8988T (cell line): ENCODE measurements around the gene TNRC18.

Experiments
- DNase-seq: peaks from one replicate; pipeline ENCODE4 v3.0.0; 2011

The TNRC18 gene

DNA sequence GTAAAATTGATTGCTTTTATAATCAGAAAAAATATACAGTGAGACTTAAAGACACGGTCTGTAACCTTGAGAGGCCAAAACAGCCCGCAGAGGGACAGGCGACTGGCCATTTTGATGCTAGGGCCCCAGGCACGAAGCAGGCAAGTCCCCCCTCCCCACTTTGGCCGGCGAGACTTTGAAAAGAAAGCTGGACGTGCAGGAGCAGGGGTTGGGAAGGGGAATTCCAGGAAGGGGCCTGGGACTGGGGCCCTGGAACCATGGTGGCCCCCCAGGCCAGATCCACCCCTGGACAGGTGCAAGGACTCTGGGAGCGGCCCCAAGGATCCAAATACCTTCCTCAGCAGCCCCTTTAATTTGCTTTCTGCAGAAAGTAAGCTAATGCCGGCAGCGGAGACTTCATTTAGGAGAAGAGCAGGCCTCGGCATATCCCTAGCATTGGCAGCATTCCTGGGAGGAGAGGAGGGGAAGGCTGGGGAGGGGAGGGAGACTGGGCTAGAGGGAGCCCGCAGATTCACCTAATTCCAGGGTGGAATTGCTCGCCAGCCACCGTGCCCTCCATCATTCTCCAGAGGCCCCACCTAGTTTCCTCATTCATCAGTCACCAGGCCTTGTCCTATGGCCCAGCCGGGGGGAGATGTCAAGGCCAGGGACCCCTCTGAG is 24.9 kb upstream of the TNRC18 start:
- peak; percentile 8 for DNase-seq

DNA sequence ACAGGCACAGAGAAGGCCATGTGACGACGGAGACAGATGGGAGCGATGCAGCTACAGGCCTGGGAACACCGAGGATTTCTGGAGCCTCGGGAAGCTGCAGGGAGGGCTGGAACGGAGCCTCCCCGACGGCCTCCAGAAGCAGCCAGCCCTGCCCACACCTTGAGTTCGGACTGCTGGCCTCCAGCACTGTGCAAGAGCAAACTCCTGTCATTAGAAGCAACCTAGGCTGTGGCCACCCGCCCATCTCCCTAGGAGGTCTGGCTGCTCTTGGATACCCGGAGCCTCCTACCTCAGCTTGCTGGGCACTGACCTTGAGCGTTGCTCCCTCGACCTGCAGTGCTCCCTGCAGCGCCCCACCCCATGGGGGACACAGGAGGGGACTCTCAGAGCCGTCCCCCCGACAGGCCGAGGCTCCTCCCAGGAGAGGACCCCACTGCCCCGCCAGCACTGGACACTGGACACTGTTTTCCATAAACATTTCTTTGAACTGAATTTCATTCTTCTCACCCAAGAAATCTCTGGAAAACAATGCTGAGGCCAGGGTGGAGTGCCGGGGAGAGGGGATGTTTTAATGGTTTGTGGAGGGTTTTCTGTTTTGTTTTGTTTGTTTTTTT is 22.5 kb upstream of the TNRC18 start:
- DNase-seq, result peak; percentile 15

DNA sequence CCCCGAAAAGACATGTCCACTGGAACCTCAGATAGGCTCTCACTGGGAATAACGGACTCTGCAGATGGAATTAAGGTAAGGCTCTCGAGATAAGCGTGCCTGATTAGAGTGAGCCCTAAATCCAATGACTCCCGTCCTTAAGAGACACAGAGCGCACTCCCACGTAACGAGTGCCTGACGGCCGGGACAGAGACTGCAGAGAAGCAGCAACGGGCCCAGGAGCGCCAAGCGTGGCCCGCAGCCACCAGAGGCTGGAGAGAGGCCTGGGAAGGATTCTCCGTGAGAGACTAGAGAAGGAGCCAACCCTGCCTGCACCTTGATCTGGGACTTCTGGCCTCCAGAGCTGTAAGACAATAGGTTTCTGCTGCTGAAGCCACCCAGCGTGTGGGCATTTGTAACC is 20.0 kb upstream of the TNRC18 start:
- peak; percentile 6 for DNase-seq

GRCh38 chr7:5442757-5443305 is 19.2 kb upstream of the TNRC18 start:
- no peak for DNase-seq

DNA sequence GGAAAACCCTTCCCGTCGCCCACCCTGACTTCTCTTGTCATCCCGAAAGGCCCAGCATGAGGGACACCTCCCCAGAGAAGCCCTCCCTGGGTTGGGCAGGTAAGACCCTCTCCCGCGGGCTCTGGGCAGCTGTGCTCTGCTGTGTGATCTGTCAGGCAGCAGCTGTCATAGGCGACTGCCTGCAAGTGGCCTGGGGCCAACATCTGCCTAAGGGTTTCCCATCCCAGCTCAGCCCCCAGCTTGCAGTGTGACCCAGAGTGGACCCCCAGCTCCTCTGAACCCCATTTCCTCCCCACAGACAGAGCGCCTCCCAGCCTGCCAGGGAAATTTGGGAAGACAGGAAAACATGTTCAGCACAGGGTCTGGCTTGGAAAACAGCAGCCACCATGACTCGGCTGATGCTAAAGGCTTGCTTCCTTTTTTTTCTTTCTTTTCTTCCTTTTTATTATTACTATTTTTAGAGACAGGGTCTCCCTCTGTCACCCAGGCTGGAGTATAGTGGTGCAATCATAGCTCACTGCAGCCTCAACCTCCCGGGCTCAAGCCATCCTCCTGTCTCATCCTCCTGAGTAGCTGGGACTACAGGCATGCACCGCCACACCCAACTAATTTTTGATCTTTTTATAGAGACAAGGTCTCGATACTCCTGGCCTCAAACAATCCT is 18.3 kb upstream of the TNRC18 start:
- no peak for DNase-seq

GRCh38 chr7:5439572-5440496 is 16.2 kb upstream of the TNRC18 start:
- DNase-seq, result no peak

GRCh38 chr7:5439209-5439571 is 15.6 kb upstream of the TNRC18 start:
- no peak for DNase-seq

GRCh38 chr7:5437987-5438386 is 14.4 kb upstream of the TNRC18 start:
- no peak for DNase-seq

- no peak for DNase-seq
These were observed 13.8 kb upstream of the TNRC18 start for GRCh38 chr7:5437348-5437892.

DNA sequence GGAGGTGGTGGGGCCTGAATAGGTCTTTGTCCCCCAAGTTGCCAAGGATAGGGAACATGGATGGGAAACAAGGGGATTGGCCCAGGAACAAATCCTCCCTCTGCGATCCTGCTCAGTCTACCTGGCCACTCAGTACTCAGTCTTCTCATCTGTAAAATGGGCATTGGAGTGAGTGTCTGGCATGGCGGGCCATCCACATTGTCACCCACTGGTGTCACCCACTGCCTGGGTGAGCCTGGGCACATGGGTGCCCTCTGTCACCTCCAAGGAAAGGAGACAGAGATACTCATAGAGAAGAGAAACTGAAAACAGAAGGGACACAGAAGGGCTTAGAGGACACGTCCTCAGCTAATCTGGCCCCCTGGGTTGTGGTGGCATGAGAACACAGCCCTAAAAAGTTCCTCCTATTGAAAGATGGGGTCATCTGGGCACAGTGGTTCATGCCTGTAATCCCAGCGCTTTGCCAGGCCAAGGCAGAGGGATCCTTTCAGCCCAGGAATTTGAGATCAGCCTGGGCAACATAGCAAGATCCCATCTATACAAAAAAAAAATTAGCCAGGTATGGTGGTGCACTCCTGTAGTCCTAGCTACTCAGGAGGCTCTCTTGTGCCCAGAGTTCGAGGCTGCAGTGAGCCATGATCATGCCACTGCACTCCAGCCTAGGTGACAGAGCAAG is 12.5 kb upstream of the TNRC18 start:
- no peak for DNase-seq

GRCh38 chr7:5435291-5436002 is 11.8 kb upstream of the TNRC18 start:
- no peak for DNase-seq

- no peak for DNase-seq
These were observed 9.5 kb upstream of the TNRC18 start for GRCh38 chr7:5433181-5433580.

GRCh38 chr7:5432691-5433090 is 9.1 kb upstream of the TNRC18 start:
- DNase-seq, result no peak

- DNase-seq, result no peak
These were observed 8.0 kb upstream of the TNRC18 start for GRCh38 chr7:5431560-5432015.

DNA sequence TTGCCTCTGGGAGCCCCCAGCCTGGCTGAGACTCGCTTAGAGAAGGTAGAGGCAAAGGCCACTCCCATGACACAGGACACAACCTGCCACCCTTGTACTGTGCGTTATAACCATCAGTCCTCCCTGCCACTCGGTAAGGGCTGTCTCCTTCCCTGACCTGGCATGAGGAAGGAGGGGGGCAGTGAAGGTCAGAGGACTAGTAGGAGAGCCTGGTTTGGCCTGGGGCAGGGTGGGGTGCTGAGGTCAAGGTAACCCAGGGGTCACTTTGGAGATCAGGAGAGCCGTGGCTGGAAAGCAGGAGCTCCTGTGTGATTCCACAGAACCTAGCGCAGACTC is 6.9 kb upstream of the TNRC18 start:
- peak; percentile 4 for DNase-seq

GRCh38 chr7:5429857-5430611 is 6.4 kb upstream of the TNRC18 start:
- DNase-seq, result peak; percentile 11

DNA sequence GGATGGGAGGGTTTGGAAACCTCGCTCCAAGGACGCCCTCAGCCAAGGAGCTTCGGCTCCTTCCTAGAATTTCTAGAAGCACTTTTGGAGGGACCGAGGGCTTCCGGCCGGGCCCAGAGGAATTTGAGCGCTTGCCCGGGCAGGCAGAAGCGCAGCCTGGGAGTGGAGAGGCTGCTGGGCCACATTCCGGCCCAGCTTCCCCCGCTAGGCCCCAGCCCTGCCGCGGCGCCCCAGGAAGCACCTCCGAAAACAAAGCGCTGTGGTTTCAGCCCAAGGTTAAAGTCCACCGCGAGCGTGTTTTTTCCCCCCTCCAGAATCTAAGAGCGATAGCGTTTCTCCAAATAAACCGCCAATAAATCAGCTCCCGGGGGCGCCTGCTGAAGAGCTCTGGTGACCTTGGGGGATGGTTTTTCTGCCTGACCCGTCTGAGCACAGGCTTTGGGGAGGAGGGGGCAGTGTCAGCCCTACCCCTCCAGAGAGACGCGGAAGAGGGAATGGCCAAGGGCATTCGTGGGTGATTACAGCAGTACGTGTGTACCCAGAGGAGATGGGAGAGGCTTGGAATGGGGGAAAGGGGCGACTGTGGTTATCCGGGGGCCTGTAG is 5.7 kb upstream of the TNRC18 start:
- DNase-seq, result peak; percentile 5

DNA sequence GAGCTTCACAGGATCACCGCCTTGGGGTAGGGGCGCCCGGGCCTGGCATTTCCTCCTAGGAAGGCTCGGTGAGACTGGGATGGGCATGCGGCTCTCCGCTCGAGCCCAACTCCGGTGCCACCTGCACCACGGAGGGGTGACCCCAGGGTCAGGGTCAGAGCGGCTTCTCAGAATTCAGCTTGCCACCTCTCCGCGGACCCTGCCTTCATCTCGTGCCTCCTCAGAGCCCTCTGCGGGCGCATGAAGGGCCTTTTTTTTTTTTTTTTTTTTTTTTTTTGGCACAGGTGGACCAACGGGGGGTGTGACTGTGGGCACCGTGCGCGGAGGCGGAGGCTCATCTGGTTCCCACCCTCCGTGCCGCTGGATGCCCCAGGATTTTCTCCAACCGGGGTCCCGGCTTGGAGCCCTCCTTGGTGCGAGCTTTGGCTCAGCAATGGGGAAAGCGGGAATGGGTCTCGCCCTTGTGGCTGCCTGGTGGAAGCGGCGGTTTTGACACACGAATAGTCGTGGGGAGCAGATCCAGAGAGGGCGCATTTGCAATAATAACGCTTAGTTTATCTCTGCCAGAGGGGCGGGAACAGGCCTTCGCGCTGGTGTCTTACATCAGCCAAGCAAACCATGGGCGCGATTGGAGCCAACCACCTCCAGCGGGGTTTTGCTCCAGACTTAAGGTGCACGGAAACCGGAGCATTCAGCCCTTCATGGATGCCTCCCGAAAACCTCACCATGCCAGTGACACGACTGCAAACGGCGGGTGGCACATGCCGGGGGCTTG is 5.0 kb upstream of the TNRC18 start:
- no peak for DNase-seq

GRCh38 chr7:5426226-5426475 is 2.5 kb upstream of the TNRC18 start:
- DNase-seq, result no peak
